ENCODE results near the gene IKBKE. TPM values are rescaled to one million over a fixed set of nuclear protein-coding genes. Genes with fewer than 3 reads are reported as not detected.

Gene IKBKE
- total and polyA plus RNA-seq, 2 of the 8 experiments (the other 6 are each of a cell fraction or from before 2014, with no cell fraction given): 8.6 to 12.0 TPM

DNA sequence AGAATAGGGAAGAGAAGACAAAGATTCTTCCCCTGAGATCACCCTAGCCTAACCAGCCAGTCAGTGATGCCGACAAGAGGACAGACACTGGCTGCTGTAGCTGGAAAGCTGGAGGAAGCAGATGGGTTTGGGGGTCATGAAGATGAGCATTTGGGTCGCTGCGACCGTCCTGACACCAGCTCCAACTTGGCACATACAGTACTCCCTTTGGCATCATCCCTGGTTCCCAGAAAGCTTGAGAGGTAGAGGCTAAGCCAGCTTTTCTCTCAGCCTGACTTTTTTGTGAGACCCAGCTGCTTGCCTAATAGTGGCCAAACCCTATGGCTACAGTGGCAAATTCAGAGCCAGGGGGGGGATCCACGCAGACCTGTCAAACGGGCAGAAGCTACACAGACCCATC is 43.0 kb upstream of the IKBKE start:
- Histone ChIP-seq H2BK15ac (ENCODE audit: low read length) (no peak overlapping the region), H3K23me2 (ENCODE audit: low read depth, low read length) (no peaks in the 10 kb centered on the region; the same call in 1 of the 2 replicates)

More for the DNA sequence above, 43.0 kb upstream of the IKBKE start:
- no peak overlapping the region for H3K4me2 ChIP-seq (ENCODE audit: insufficient read depth in 1 of 2, low read depth in 2 of 2, low read length in 2 of 2)
- ChIA-PET POLR2A (ENCODE audit: partially characterized antibody) (no interaction called here), CTCF (ENCODE audit: partially characterized antibody) (interaction anchor here (0.9 to 1.5 kb wide), 3 partner anchors 18 to 635 kb away, joined by 3 to 5 read pairs (median 3); no protein-coding TSS in a partner anchor)
- H3K27ac ChIP-seq (ENCODE audit: low read depth, low read length): no peak overlapping the region
- no peak overlapping the region for H3K9ac ChIP-seq (replicated peaks in 1 of 4; ENCODE audit: extremely low read depth in 1 of 4, low read depth in 3 of 4, low read length in 3 of 4)
- no peak overlapping the region for H2BK120ac ChIP-seq (replicated peaks; ENCODE audit: low read depth, low read length)
- no peaks in the 10 kb centered on the region for H3K27me3 ChIP-seq (replicated peaks in 1 of 4; ENCODE audit: control insufficient read depth in 3 of 4, extremely low read depth in 1 of 4, insufficient read depth in 3 of 4, low read length in 3 of 4)
- no peaks in the 10 kb centered on the region for H3K79me2 ChIP-seq (ENCODE audit: control insufficient read depth in 1 of 2, insufficient read depth in 2 of 2, low read length in 2 of 2)
- H3K79me1 ChIP-seq (ENCODE audit: low read depth, low read length): no peaks in the 10 kb centered on the region
- H3K14ac ChIP-seq (ENCODE audit: insufficient read length): no peak overlapping the region
- no peak overlapping the region for H2BK5ac ChIP-seq (ENCODE audit: low read depth, low read length)
- H2BK12ac ChIP-seq (ENCODE audit: low read depth, low read length): no peak overlapping the region
- H2AFZ ChIP-seq (ENCODE audit: low read length): no peak overlapping the region
- no peak overlapping the region for H3K56ac ChIP-seq (replicated peaks; ENCODE audit: insufficient read length, low read depth, low read length)
- FAIRE-seq (no peak), DNase-seq (ENCODE audit: low read depth in 1 of 2, low spot score in 2 of 2) (no peak)
- TF ChIP-seq EGR1 (IDR thresholded peaks at IDR 0.05; ENCODE audit: borderline replicate concordance, low read depth, low read length): no peak
- H3K18ac ChIP-seq (ENCODE audit: extremely low read depth, low read length): no peak overlapping the region
- H4K91ac ChIP-seq (replicated peaks; ENCODE audit: insufficient read length, low read length): no peak overlapping the region
- H4K20me1 ChIP-seq (replicated peaks in 1 of 2; ENCODE audit: control insufficient read depth in 1 of 2, insufficient read depth in 2 of 2, low read length in 2 of 2): peaks cover 0 to 1% of the 10 kb centered on the region in 2 experiments
- no peaks in the 10 kb centered on the region for H3K4me1 ChIP-seq (replicated peaks in 1 of 4; ENCODE audit: control insufficient read depth in 3 of 4, insufficient read depth in 4 of 4, low read length in 3 of 4)
- H3K23ac ChIP-seq (ENCODE audit: insufficient read length): no peak overlapping the region
- 94% methylated on average over 6 of the region's 6 CpGs; no CpG with 5 or more reads in 1 of the 2 experiments for WGBS, 2 experiments (ENCODE audit: extremely low coverage in 1 of 2, insufficient coverage in 1 of 2, insufficient read length in 1 of 2, insufficient replicate concordance in 2 of 2, low coverage in 1 of 2, low lambda C conversion rate in 2 of 2, missing lambda C conversion rate in 1 of 2)
- H2AK5ac ChIP-seq (ENCODE audit: low read depth, low read length): no peak overlapping the region
- peaks cover 0 to 5% (median 0%) of the 10 kb centered on the region in 4 experiments; a peak in 6 of 8 replicates for H3K36me3 ChIP-seq (ENCODE audit: control insufficient read depth in 2 of 4, insufficient read depth in 4 of 4, low read length in 3 of 4)
- no peak overlapping the region for H4K8ac ChIP-seq (ENCODE audit: extremely low read depth, insufficient read depth, low read length)
- no peaks in the 10 kb centered on the region for H3K9me3 ChIP-seq (ENCODE audit: insufficient read depth in 2 of 2, low read depth in 1 of 2, low read length in 1 of 2)
- H3K4ac ChIP-seq (replicated peaks; ENCODE audit: insufficient read length, low read depth, low read length): no peak overlapping the region
- H2BK20ac ChIP-seq (ENCODE audit: low read length): no peak overlapping the region
- H4K5ac ChIP-seq (ENCODE audit: insufficient read length, low read depth, low read length): no peak overlapping the region
- H3K4me3 ChIP-seq (ENCODE audit: extremely low read depth in 1 of 4, insufficient read depth in 2 of 4, low read depth in 3 of 4, low read length in 4 of 4): no peak overlapping the region

Data from H1 (cell line).